Transverse colon (tissue), 4 donors: ENCODE data around the gene RHOB. TPM values are rescaled to one million over a fixed set of nuclear protein-coding genes. Genes with fewer than 3 reads are reported as not detected.

Experiments used
- DNase-seq: peaks from one replicate; pipeline ENCODE4 v3.0.0-alpha.2; 2019
- H3K27ac ChIP-seq, 4 donors: fragments of 200-600 bp; sonication (generic); 2 replicates each; pipeline ENCODE4 v1.5.1; 2016 to 2018; ENCODE audit warnings: inconsistent platforms in 4 of 4
- H3K27me3 ChIP-seq: fragments of 200-600 bp; sonication (generic); 2 replicates; pipeline ENCODE4 v1.5.1; 2017; ENCODE audit warnings: inconsistent platforms
- H3K36me3 ChIP-seq, 4 donors: fragments of 200-600 bp; sonication (generic); 2 replicates each; pipeline ENCODE4 v1.5.1; 2017 to 2019; ENCODE audit warnings: inconsistent platforms in 4 of 4
- H3K4me1 ChIP-seq, 4 donors: fragments of 200-600 bp; sonication (generic); 2 replicates each; pipeline ENCODE4 v1.5.1; 2017 to 2020; ENCODE audit warnings: inconsistent platforms in 4 of 4
- H3K4me3 ChIP-seq, 4 donors: fragments of 200-600 bp; sonication (generic); 1 replicate in 1 of 4; 2 replicates in 3 of 4; pipeline versions ENCODE4 v1.5.1 to v1.6.1; 2017 to 2019; ENCODE audit warnings: inconsistent platforms in 4 of 4
- H3K9me3 ChIP-seq, 2 donors: fragments of 200-600 bp; sonication (generic); 2 replicates each; pipeline ENCODE4 v1.5.1; 2017 to 2019; ENCODE audit warnings: inconsistent platforms in 2 of 2
- CTCF ChIP-seq, 5 experiments: fragments of 200-600 bp in 3 of 5; fragments of 450-650 bp in 2 of 5; sonication (generic) in 3 of 5; IDR thresholded peaks; 1 replicate in 2 of 5; 2 replicates in 3 of 5; pipeline ENCODE4 v1.5.1; 2016 to 2017; ENCODE audit warnings: antibody characterized with exemption in 5 of 5, inconsistent platforms in 3 of 5, mild to moderate bottlenecking in 2 of 5, moderate library complexity in 1 of 5
- EP300 ChIP-seq: sonication (generic); formaldehyde crosslinking; IDR thresholded peaks from one replicate; pipeline ENCODE4 v1.6.1; 2017; ENCODE audit warnings: antibody characterized with exemption, low read depth
- POLR2A ChIP-seq: fragments of 450-650 bp; IDR thresholded peaks from one replicate; pipeline ENCODE4 v1.6.1; 2016; ENCODE audit warnings: antibody characterized with exemption, mild to moderate bottlenecking, moderate library complexity
- POLR2AphosphoS5 ChIP-seq, 3 donors: sonication (generic); formaldehyde crosslinking; IDR thresholded peaks; one replicate each; pipeline ENCODE4 v1.6.1; 2016; ENCODE audit warnings: antibody characterized with exemption in 3 of 3
- WGBS, 2 donors: methylation state at CpG; one replicate each; pipeline ENCODE4 v1.1.5; 2018; ENCODE audit warnings: low coverage in 1 of 2; 5-methylcytosine and 5-hydroxymethylcytosine counted together
- in situ Hi-C, 4 donors: fragments of 200-750 bp; cut with MboI; loops; one replicate each; pipeline versions ENCODE4 v1.15.0 to v1.15.1; 2017; ENCODE audit warnings: low sequenced_read_pairs in 3 of 4, low pct_ligation_motif_present in 1 of 4, low pct_unique_long_range_greater_than_20kb in 1 of 4
- intact Hi-C: fragments of 100-400 bp; cut with DNase I; formaldehyde crosslinking; loops from one replicate; pipeline ENCODE4 v1.15.1; 2023; ENCODE audit warnings: low total_unique reads
- total RNA-seq, 4 donors: library from RNA; depleted of rRNA; stranded (reverse); fragments of >200 nt; gene quantifications; one replicate each; pipeline ENCODE4 v1.1.0, GENCODE V29; 2016

The RHOB gene
- 100 to 1,000 TPM; 360 to 732 (median 532) TPM for total RNA-seq

GRCh38 chr2:20446917-20447436 is at the start of gene RHOB:
RHOB (plus strand) TSS chr2:20447074; CDS start chr2:20447466, 392 bp downstream.
- intact Hi-C loops = loop anchor here (5.0 kb wide), 1 partner anchor 170 kb away; no protein-coding TSS in a partner anchor
- peaks cover 0 to 10% (median 0%) of the 10 kb centered on the region in 4 donors for H3K36me3 ChIP-seq
- in situ Hi-C loops = loop anchor here in 1 of 4 donors (25.0 kb wide), 1 partner anchor 190 kb away; no protein-coding TSS in a partner anchor
- peak; percentile 97 for DNase-seq
- peak; percentile 99 to 100 (median 100) for TF ChIP-seq POLR2AphosphoS5 (IDR thresholded peaks at IDR 0.05)
- TF ChIP-seq CTCF (IDR thresholded peaks at IDR 0.05) = peak in 1 of 5 experiments; percentile 19
- TF ChIP-seq EP300 = no peak
- peak; percentile 100 for TF ChIP-seq POLR2A
- H3K4me3 ChIP-seq = peak within 1 kb of the TSS; percentile 62 to 96 (median 81)
- H3K4me1 ChIP-seq = peaks cover 9 to 56% (median 27%) of the 10 kb centered on the region in 4 donors
- H3K9me3 ChIP-seq = no peaks in the 10 kb centered on the region
- peak within 1 kb of the TSS; percentile 97 to 99 (median 97) for H3K27ac ChIP-seq
- H3K27me3 ChIP-seq = no peaks in the 10 kb centered on the region
- WGBS, 2 donors = 0% methylated on average over 43 of the region's 60 CpGs; no CpG with 5 or more reads in 1 of the 2 donors

- Histone ChIP-seq H3K9me3 (no peaks in the 10 kb centered on the region), H3K4me1 (no peaks in the 10 kb centered on the region), H3K36me3 (no peaks in the 10 kb centered on the region), H3K27me3 (no peaks in the 10 kb centered on the region), H3K4me3 (no peak overlapping the region), H3K27ac (no peak overlapping the region)
- no peak for DNase-seq
- in situ Hi-C loops (loop anchor here in 1 of 4 donors (10.0 to 25.0 kb wide), 2 partner anchors 247 to 564 kb away; no protein-coding TSS in a partner anchor), intact Hi-C loops (no loop called here)
- WGBS, 2 donors = 88 to 100% methylated on average over 2 to 5 of the region's 5 CpGs
- TF ChIP-seq POLR2A = no peak
- TF ChIP-seq CTCF (IDR thresholded peaks at IDR 0.05) = no peak
- no peak for TF ChIP-seq EP300
- TF ChIP-seq POLR2AphosphoS5 (IDR thresholded peaks at IDR 0.05) = no peak
Observed at GRCh38 chr2:20397811-20398447, 48.9 kb upstream of the RHOB start.

GRCh38 chr2:20398956-20399567 is 47.8 kb upstream of the RHOB start:
- Histone ChIP-seq H3K9me3 (no peaks in the 10 kb centered on the region), H3K27ac (no peak overlapping the region), H3K36me3 (no peaks in the 10 kb centered on the region), H3K27me3 (no peaks in the 10 kb centered on the region), H3K4me3 (no peak overlapping the region), H3K4me1 (no peaks in the 10 kb centered on the region)
- in situ Hi-C loops = loop anchor here in 1 of 4 donors (10.0 to 25.0 kb wide), 2 partner anchors 246 to 563 kb away; no protein-coding TSS in a partner anchor
- DNase-seq = no peak
- intact Hi-C loops = no loop called here
- 72 to 75% methylated on average over 6 to 7 of the region's 7 CpGs for WGBS, 2 donors
- no peak for TF ChIP-seq POLR2A
- no peak for TF ChIP-seq CTCF (IDR thresholded peaks at IDR 0.05)
- TF ChIP-seq EP300 = no peak
- TF ChIP-seq POLR2AphosphoS5 (IDR thresholded peaks at IDR 0.05) = no peak

GRCh38 chr2:20400306-20400705 is 46.6 kb upstream of the RHOB start:
- intact Hi-C loops = no loop called here
- no peak for DNase-seq

More at GRCh38 chr2:20400306-20400705, 46.6 kb upstream of the RHOB start:
- 100% methylated on average over 1 of the region's 1 CpG; no CpG with 5 or more reads in 1 of the 2 donors for WGBS, 2 donors
- H3K4me3 ChIP-seq = no peak overlapping the region
- TF ChIP-seq POLR2AphosphoS5 (IDR thresholded peaks at IDR 0.05) = no peak
- no peak for TF ChIP-seq POLR2A
- no peak for TF ChIP-seq CTCF (IDR thresholded peaks at IDR 0.05)
- H3K36me3 ChIP-seq = no peaks in the 10 kb centered on the region
- H3K4me1 ChIP-seq = no peaks in the 10 kb centered on the region
- no peak overlapping the region for H3K27ac ChIP-seq
- in situ Hi-C loops = loop anchor here in 1 of 4 donors (10.0 kb wide), 1 partner anchor 234 kb away; no protein-coding TSS in a partner anchor
- H3K27me3 ChIP-seq = no peaks in the 10 kb centered on the region
- no peaks in the 10 kb centered on the region for H3K9me3 ChIP-seq
